Middle frontal gyrus (tissue), 1 donor: ENCODE measurements around the gene WWOX.
"Not testable (repeated sequence)": the region's sequence is repeated elsewhere in the genome, so short reads cannot be mapped to it uniquely, and the experiment has no call there.

ENCODE experiments used
- DNase-seq: peaks from one replicate; pipeline ENCODE4 v3.0.0-alpha.2; 2015; ENCODE audit warnings: low spot score; ENCODE audit errors: extremely low spot score

WWOX gene

DNA sequence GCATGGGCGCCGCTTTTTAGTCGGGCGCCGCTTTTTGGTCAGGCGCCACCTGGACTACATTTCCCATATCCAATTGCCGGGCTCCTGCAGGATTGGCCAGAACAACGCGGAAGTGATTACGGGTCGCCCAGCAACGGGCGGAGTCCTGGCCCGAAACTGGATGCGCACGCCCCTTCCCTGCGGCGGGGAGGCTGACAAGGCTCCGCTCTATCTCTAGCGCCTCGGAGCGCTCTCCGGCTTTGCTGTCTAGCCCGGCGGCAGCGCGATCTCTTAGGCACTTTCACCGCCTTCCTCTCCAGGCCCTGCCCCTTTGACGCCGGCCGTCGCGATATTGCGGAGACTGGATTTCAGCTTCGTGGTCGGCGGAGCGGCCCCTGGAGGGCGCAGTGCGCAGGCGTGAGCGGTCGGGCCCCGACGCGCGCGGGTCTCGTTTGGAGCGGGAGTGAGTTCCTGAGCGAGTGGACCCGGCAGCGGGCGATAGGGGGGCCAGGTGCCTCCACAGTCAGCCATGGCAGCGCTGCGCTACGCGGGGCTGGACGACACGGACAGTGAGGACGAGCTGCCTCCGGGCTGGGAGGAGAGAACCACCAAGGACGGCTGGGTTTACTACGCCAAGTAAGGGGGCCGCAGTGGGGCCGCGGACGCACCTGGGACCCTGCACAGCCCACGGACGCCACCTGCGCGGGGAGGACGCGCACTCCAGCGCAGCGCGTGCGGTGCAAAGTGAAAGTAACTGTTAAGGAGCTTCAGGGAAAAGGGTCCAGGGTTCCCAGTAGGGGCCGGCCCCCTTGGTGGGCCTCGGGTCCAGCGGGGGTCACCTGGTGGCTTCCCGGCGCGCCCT, at the start of gene WWOX:
WWOX (plus strand) TSS at position 384 of the 841 bp plus-strand sequence.
- peak; percentile 94 for DNase-seq

DNA sequence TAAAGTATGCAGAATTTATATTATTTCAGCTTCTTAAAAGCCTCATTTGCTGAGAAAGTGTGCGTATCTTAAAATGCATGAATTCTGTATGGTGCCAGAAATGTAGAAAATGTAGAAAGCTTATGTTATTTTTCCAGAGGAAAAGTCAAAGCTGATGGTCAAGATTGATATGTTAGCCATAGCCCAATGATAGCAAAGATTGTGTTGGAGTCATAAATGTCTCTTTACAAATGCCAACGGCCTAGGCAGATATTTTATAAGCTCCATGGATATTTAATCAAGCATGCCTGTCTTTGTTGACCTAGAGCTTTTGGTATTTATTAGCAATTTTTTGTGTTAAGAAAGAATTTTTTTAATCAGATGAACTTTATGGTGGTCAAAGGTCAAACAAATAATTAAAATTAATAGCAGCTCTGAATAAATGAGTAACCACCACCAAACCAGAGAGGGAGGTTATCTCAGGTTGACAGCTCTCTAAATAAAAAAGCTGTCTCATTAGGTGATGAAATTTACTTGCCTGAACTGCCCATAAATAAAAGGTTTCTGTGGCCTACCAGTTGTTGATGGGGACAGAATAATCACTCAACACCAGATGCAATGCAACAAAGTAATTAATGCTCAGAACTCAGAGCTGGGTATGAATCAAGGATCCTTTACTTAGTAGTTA, 48.6 kb upstream of the WWOX start:
- DNase-seq, result no peak

DNA sequence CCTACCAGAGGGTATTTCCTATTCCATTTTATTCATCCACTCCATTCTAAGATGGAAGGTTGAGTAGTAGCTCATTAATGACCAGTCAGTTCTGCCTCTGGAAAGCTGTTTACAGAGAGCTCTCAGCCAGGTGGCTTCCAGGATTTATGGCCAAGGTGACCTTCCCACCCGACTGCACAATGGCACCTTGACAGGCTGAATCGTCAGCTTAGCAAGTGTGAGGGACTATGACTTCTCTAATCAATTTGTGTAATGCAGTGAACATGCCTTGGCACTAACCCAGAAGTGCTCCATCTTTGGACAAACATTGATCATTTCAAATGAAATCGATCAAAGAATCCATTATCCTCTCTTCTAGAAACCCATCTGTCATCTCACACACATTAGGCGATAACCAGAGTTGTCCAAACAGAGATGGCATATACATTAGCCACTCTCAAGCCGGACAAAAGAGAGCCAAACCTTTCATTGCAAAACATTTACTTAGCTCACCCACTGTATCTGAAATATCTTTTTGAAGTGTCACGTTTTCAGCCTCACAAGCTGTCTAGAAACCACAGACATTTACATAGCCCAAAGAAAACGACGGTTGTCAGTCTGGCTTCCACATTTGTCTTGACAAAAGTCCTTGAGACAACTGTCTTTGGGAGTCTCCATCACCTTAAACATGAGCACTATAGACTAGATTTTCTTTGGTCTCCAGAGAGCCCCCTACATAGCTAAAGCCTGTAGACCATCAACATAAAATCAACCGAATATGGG, 41.5 kb upstream of the WWOX start:
- no peak for DNase-seq

DNA sequence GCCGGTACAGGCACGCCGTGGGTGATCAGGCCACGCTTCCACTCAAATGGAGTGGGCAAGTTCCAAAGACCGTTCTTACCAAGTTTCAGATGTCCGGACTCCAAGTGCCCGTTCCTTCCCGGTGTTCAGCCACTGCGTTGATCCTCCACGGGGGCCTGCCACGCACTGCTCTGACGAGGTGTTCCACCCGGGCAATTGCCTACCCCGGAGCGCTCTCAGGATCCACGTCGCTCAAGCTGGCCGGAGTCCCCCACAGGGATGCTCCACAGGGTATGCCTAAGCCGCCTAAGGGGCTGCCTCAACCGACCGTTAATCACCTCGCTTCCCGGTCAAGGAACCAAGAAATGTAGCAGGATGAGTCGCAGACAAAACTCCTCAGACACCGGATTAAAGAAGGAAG, 39.6 kb upstream of the WWOX start:
- DNase-seq, result not testable (repeated sequence)

- no peak for DNase-seq
Observed at GRCh38 chr16:78060295-78060694, 39.2 kb upstream of the WWOX start.

DNA sequence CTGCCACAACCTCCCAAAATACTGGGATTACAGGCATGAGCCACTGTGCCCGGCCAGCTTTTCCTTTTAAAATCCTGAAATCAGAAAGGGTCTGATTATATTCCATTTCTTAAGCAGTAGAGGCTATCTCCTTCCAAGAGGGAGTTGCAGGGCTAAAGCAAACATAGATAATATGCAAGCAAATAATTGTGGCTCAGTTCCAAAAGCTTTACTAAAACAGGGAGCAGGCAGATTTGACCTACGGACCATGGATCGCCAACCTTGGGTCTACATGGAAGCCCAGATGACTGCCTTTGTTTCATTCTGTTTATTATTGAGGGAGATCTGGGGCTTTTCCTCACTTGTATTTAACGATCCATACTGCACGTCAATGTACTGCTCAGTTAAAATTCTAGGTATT, 38.6 kb upstream of the WWOX start:
- no peak for DNase-seq

- DNase-seq, result no peak
Observed at GRCh38 chr16:78065319-78065718, 34.1 kb upstream of the WWOX start.

DNA sequence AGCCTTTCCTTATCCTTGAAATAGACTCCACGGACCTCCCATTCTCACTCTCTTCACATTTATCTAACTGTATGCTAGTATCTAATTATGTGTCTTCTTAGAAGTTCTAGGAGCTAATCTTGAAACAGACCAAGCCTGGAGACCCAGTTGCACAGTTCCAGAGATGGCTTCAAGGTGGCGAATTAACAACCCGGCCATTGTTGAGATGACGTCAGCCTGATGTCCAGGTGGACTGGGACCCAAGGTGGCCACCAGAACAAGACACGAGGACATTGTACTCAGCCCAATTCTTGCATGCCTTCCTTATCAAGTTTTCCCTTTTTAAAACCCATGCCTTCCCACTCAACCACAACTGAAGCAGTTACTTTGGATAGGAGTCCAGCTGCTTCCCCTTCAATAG, 29.5 kb upstream of the WWOX start:
- no peak for DNase-seq

GRCh38 chr16:78072275-78072674, 27.2 kb upstream of the WWOX start:
- DNase-seq, result no peak

DNA sequence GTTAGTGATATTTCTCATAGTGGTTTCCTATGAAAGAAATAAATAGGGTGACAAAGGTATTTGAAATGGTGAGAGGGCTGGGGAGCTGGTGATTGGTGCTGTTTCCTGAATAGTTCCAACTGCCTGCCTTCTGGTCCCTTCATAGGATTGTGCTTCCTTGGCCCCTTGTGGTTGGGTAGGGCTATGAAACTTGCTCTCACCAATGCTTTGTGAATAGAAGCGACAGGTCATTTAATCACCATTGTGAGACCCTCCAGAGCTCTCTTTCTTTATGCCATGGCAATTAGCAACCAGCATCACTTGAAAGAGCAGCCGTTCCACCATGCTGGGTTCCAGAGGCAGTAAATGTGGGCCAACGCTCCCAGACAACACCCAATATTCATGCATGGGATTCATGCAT, 23.7 kb upstream of the WWOX start:
- DNase-seq, result no peak

- DNase-seq, result no peak
Observed at GRCh38 chr16:78081341-78081740, 18.1 kb upstream of the WWOX start.

DNA sequence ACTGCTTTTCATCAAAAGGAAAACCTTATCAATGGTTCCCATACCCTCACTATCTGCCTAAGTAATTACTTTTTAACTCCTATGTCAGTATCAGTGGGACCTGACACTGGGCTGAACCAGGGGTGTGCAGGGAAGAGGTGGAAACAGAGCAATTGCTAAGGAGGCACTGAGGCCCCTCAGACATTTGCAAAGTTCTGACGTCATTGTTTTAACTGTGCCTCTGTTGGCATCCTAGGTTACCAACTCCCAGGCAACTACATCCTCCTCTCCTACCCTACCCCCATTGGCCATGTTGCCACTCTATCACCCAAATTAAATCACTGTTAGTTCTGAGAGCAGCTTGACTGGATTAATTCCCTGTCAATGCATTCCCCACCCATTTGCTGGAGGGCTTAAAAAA, 8.0 kb upstream of the WWOX start:
- DNase-seq, result no peak

- DNase-seq, result no peak
Observed at GRCh38 chr16:78092758-78093157, 6.7 kb upstream of the WWOX start.

GRCh38 chr16:78094166-78094565, 5.3 kb upstream of the WWOX start:
- no peak for DNase-seq

GRCh38 chr16:78094998-78095397, 4.5 kb upstream of the WWOX start:
- DNase-seq, result no peak

GRCh38 chr16:78096386-78096785, 3.1 kb upstream of the WWOX start:
- no peak for DNase-seq

- no peak for DNase-seq
Observed at GRCh38 chr16:78097548-78097947, 1.9 kb upstream of the WWOX start.

- no peak for DNase-seq
Observed at GRCh38 chr16:78098087-78098486, 1.4 kb upstream of the WWOX start.

- no peak for DNase-seq
Observed at GRCh38 chr16:78098595-78099270, 721 bp upstream of the WWOX start.

GRCh38 chr16:78100112-78100467, 636 bp downstream of the WWOX start:
- peak; percentile 31 for DNase-seq

DNA sequence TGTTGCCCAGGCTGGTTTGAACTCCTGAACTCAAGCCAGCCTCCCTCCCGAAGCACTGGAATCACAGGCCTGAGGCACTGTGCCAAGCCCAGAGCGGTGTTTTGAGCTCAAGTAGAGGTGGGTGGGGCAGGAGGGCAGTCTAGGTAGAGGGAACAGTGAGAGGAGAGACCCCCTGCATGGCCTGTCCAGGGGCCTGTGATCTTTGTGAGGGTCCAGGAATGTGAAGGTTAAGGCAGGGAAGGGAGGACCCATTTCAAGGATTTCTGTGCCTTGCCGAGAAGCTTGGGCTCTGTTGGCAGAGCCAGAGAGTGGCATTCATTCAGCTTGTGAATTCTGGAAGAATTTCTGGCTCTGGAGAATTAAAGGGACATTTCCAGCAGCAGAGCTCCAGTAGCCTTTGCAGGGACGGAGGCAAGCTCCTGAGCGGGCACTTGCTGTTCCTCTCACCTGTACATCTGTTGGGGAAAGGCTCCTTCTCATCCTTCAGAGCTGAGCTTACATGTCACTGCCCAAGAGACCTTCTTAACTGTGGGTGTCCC, 2.7 kb downstream of the WWOX start:
- DNase-seq, result no peak
